Fibroblast of skin of scalp (primary cell): ENCODE measurements around the gene SORT1.

Experiments used
- DNase-seq: peaks from one replicate; pipeline ENCODE4 v3.0.0-alpha.2; 2013

The SORT1 gene

GRCh38 chr1:109272831-109273547 lies 124.7 kb downstream of the SORT1 start:
- DNase-seq: no peak

GRCh38 chr1:109272021-109272799 lies 125.5 kb downstream of the SORT1 start:
- DNase-seq: no peak

- DNase-seq: no peak
These were observed 126.3 kb downstream of the SORT1 start for GRCh38 chr1:109271458-109271857.

- no peak for DNase-seq
These were observed 126.9 kb downstream of the SORT1 start for GRCh38 chr1:109270623-109271317.

GRCh38 chr1:109269981-109270622 lies 127.6 kb downstream of the SORT1 start:
- no peak for DNase-seq

- no peak for DNase-seq
These were observed 128.3 kb downstream of the SORT1 start for GRCh38 chr1:109269212-109269980.

GRCh38 chr1:109268431-109269211 lies 129.1 kb downstream of the SORT1 start:
- no peak for DNase-seq

GRCh38 chr1:109267743-109268300 lies 129.9 kb downstream of the SORT1 start:
- no peak for DNase-seq

GRCh38 chr1:109266965-109267364 lies 130.8 kb downstream of the SORT1 start:
- DNase-seq: peak; percentile 64

GRCh38 chr1:109265741-109266330 lies 131.9 kb downstream of the SORT1 start:
- no peak for DNase-seq

- no peak for DNase-seq
These were observed 132.7 kb downstream of the SORT1 start for GRCh38 chr1:109265016-109265415.

- no peak for DNase-seq
These were observed 133.4 kb downstream of the SORT1 start for GRCh38 chr1:109264379-109264755.

GRCh38 chr1:109263597-109264378 lies 133.9 kb downstream of the SORT1 start:
- peak; percentile 76 for DNase-seq

- DNase-seq: no peak
These were observed 134.5 kb downstream of the SORT1 start for GRCh38 chr1:109263234-109263596.

- DNase-seq: no peak
These were observed 135.3 kb downstream of the SORT1 start for GRCh38 chr1:109262231-109263055.

GRCh38 chr1:109261578-109261977 lies 136.1 kb downstream of the SORT1 start:
- DNase-seq: no peak

GRCh38 chr1:109261006-109261405 lies 136.7 kb downstream of the SORT1 start:
- no peak for DNase-seq

GRCh38 chr1:109259674-109260557 lies 137.8 kb downstream of the SORT1 start:
- no peak for DNase-seq
